ENCODE measurements around the gene OSR1.

Gene OSR1

DNA sequence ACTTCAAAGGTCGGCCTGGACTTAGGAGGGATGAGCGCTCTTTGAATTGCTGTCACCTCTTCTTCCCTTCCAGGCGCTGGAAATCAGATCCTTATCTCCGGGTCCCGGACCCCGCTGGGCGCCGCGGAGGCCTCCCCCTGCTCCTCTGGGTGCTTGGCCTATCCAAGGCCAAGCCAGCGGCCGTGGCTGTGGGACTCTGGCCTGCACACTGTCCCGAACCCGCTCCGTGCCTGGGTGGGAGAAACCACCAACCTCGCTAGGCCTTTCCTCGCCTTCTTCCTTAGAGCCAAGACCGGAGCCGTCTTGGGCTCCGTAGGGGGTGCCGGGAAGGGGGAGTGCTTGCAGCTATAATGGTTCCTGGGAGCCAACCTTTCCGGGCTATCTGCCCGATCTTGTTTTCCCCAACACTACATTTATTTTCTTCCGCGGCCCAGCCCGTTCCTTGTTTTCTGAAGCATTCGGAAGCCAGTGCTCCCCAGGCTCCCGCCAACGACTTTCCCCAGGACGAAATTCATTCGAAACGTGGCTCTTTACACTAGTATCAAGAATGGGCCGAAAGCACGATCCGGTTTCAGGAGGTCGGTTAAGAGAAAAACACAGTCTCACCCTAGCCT lies 2.4 kb downstream of the OSR1 start:
- DNase-seq (ENCODE audit: low spot score): peak; percentile 31
- in situ Hi-C loops (cut with MboI; ENCODE audit: low pct_unique_long_range_greater_than_20kb, low sequenced_read_pairs, unreplicated experiment): loop anchor here (10.0 to 25.0 kb wide), 3 partner anchors 499 to 844 kb away; no protein-coding TSS in a partner anchor
- TF ChIP-seq, protein P1, sequence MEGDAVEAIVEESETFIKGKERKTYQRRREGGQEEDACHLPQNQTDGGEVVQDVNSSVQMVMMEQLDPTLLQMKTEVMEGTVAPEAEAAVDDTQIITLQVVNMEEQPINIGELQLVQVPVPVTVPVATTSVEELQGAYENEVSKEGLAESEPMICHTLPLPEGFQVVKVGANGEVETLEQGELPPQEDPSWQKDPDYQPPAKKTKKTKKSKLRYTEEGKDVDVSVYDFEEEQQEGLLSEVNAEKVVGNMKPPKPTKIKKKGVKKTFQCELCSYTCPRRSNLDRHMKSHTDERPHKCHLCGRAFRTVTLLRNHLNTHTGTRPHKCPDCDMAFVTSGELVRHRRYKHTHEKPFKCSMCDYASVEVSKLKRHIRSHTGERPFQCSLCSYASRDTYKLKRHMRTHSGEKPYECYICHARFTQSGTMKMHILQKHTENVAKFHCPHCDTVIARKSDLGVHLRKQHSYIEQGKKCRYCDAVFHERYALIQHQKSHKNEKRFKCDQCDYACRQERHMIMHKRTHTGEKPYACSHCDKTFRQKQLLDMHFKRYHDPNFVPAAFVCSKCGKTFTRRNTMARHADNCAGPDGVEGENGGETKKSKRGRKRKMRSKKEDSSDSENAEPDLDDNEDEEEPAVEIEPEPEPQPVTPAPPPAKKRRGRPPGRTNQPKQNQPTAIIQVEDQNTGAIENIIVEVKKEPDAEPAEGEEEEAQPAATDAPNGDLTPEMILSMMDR (IDR thresholded peaks at IDR 0.05; ENCODE audit: extremely low read depth, insufficient read depth, missing control alignments): no peak

DNA sequence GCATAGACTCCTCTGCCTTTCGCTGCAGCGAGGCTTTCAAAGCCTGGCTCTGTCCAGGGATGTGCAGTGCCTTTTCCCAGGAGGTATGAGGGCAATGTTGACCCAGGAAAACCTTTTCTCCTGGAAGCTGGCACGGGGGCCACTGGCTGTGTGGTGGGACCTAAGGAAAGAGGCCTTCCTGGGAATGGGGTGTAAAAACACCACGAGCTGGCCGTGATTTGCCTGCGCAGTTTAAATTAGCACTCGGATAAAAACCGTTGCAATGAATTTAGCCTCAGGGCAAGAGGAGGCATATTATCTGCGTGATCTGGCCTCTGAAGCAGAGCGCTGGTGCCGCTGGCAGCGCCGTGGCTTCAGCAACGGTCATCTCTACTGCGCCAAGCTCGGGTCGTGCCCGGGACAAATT lies 3.0 kb downstream of the OSR1 start:
- in situ Hi-C loops (cut with MboI; ENCODE audit: low pct_unique_long_range_greater_than_20kb, low sequenced_read_pairs, unreplicated experiment): loop anchor here (10.0 to 25.0 kb wide), 3 partner anchors 499 to 843 kb away; no protein-coding TSS in a partner anchor
- TF ChIP-seq, protein P1 (IDR thresholded peaks at IDR 0.05; ENCODE audit: extremely low read depth, insufficient read depth, missing control alignments): no peak
- DNase-seq (ENCODE audit: low spot score): peak; percentile 20

DNA sequence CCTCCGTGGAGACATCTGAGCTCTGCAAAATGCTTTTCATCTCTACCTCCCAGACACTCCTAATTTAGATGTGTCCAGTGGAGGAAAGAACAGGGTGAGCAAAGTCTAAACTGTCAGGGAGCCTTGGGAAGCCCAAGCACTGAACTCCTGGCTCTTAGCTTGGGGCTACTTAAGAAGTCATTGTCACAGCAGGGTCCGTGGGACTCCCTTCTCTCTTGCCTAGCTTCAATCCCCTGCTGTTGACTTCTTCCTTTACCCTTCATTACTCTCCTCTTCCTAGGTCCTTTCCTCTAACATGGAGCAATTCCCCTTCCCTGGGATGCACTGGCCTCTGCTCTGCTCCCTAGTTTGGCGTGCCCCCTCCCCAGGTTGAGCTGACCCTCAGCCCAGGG lies 3.4 kb downstream of the OSR1 start:
- TF ChIP-seq, protein P1 (IDR thresholded peaks at IDR 0.05; ENCODE audit: extremely low read depth, insufficient read depth, missing control alignments): no peak
- in situ Hi-C loops (cut with MboI; ENCODE audit: low pct_unique_long_range_greater_than_20kb, low sequenced_read_pairs, unreplicated experiment): loop anchor here (10.0 to 25.0 kb wide), 3 partner anchors 500 to 843 kb away; no protein-coding TSS in a partner anchor
- DNase-seq (ENCODE audit: low spot score): peak; percentile 17

DNA sequence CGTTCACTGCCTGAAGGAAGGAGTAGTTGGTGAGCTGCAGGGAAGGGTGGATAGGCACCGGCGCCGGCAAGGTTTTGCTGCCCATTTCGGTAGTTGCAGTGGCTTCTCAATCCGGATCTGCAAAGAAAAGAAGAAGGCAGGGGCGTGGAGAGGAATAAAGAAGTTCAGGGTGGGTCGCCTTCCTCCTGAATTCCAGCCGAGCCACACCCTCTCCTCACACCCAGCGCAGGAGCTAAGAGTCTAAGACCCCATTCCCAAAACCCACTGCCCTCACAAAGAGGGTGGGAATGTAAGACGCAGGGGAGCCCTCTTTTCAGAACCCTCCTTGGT lies 4.7 kb downstream of the OSR1 start:
- TF ChIP-seq, protein P1 (IDR thresholded peaks at IDR 0.05; ENCODE audit: extremely low read depth, insufficient read depth, missing control alignments): no peak
- DNase-seq (ENCODE audit: low spot score): peak; percentile 5
- in situ Hi-C loops (cut with MboI; ENCODE audit: low pct_unique_long_range_greater_than_20kb, low sequenced_read_pairs, unreplicated experiment): loop anchor here (10.0 to 25.0 kb wide), 3 partner anchors 501 to 841 kb away; no protein-coding TSS in a partner anchor

DNA sequence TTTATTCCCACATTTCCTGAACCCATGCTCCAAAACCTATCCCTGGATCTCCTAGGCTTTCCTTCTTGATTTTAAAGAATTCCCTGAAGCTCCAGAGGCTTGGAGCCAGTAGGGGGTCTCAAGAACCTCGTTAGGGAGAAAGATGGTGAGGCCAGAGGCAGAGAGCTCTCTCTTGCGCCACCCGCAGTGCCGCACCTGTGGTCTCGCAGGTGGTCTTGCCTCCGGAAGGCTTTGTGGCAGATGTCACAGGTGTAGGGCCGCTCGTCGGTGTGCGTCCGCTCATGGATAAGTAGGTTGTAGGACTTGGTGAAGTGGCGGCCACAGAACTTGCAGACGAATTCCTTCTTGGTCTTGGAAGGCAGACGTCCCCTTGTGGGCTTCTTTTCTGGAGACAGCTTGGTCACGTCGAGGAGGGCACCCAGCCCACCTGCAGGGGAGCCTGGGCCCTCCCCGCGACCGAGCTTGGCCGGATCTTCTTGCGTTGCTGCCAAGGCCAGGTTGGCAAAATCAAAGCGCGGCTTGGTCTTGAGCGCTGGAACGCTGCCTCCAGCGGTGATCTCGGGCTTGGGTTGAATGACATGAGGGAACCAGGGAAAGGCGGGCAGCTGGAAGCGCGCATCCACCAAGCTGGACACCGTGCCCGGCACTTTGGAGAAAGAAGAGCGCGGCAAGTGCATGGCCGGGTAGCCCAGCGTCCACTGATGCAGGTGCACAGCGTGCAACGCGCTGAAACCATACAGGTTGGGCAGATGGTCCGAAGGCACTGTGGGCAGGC lies 5.3 kb downstream of the OSR1 start:
- peak; percentile 8 for DNase-seq (ENCODE audit: low spot score)
- in situ Hi-C loops (cut with MboI; ENCODE audit: low pct_unique_long_range_greater_than_20kb, low sequenced_read_pairs, unreplicated experiment): loop anchor here (10.0 to 25.0 kb wide), 3 partner anchors 502 to 841 kb away; no protein-coding TSS in a partner anchor
- TF ChIP-seq, protein P1 (IDR thresholded peaks at IDR 0.05; ENCODE audit: extremely low read depth, insufficient read depth, missing control alignments): no peak

DNA sequence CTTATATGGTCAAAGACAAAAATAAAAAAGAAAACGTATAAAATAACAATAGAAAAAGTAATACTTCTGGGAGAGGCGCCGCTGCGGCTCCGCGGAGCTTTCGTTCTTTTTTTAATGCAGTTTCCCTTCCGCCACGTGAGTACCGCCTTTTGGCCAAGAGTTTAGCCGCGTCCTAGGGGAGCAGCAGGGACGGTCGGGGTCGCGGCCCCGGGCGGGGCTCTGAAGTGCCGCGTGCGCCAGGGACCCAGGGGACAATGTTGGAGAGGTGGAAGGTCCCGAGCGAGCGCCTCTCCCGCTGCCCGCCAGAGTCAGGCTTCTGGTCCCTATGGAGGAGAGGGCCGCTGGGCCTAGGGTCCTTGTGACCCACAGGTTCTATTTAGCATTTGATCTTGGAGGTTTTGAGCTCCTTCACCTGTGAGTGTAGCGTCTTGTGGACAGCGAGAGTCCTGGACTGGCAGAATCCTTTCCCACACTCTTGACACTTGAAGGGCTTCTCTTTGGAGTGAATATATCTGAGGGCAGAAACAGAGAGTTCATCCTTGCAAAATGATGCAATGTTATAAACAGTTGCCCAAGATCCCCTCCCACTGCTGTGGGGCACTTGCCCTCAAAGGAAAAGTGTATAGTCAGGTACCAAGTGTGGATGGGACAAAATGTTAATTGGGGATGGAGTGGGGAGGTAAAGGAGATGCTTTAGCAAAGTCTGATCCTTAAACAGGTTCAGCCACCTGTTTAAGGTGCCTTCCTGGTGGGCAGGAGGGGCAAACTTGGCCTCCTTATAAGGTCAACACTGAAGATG lies 6.3 kb downstream of the OSR1 start:
- in situ Hi-C loops (cut with MboI; ENCODE audit: low pct_unique_long_range_greater_than_20kb, low sequenced_read_pairs, unreplicated experiment): loop anchor here (10.0 to 25.0 kb wide), 3 partner anchors 503 to 840 kb away; no protein-coding TSS in a partner anchor

More for the DNA sequence above, 6.3 kb downstream of the OSR1 start:
- TF ChIP-seq, protein P1 (IDR thresholded peaks at IDR 0.05; ENCODE audit: extremely low read depth, insufficient read depth, missing control alignments): no peak
- peak; percentile 18 for DNase-seq (ENCODE audit: low spot score)

Data from GM13977 (cell line).